ENCODE results near the gene KIRREL3. TPM values are rescaled to one million over a fixed set of nuclear protein-coding genes. Genes with fewer than 3 reads are reported as not detected.

The KIRREL3 gene
- total and polyA plus RNA-seq, 2 of the 8 experiments (the other 6 are each of a cell fraction or from before 2014, with no cell fraction given): 0.29 to 0.32 TPM

GRCh38 chr11:126450806-126451205 is 549.8 kb downstream of the KIRREL3 start:
- FAIRE-seq: no peak
- no peak overlapping the region for H3K18ac ChIP-seq (ENCODE audit: extremely low read depth, low read length)
- H3K79me1 ChIP-seq (ENCODE audit: low read depth, low read length): peaks cover 4% of the 10 kb centered on the region
- H3K4me3 ChIP-seq (ENCODE audit: extremely low read depth in 1 of 4, insufficient read depth in 2 of 4, low read depth in 3 of 4, low read length in 4 of 4): no peak overlapping the region
- peaks cover 0 to 6% (median 0%) of the 10 kb centered on the region in 4 experiments; a peak in 1 of 7 replicates for H3K4me1 ChIP-seq (replicated peaks in 1 of 4; ENCODE audit: control insufficient read depth in 3 of 4, insufficient read depth in 4 of 4, low read length in 3 of 4)
- H4K5ac ChIP-seq (ENCODE audit: insufficient read length, low read depth, low read length): no peak overlapping the region
- peaks cover 7 to 12% of the 10 kb centered on the region in 2 experiments; a peak in 3 of 4 replicates for H3K9me3 ChIP-seq (ENCODE audit: insufficient read depth in 2 of 2, low read depth in 1 of 2, low read length in 1 of 2)
- ChIA-PET POLR2A (ENCODE audit: partially characterized antibody) (no interaction called here), CTCF (ENCODE audit: partially characterized antibody) (no interaction called here)
- no peak overlapping the region for H3K23ac ChIP-seq (ENCODE audit: insufficient read length)
- peak overlapping the region; percentile 69; the same call in 1 of the 2 replicates for H2BK12ac ChIP-seq (ENCODE audit: low read depth, low read length)
- no peak overlapping the region for H3K56ac ChIP-seq (replicated peaks; ENCODE audit: insufficient read length, low read depth, low read length)
- no peak overlapping the region; the same call in 1 of the 2 replicates for H2BK15ac ChIP-seq (ENCODE audit: low read length)
- H3K14ac ChIP-seq (ENCODE audit: insufficient read length): peak overlapping the region; percentile 64
- peak overlapping the region; percentile 58; the same call in 1 of the 2 replicates for H2AK5ac ChIP-seq (ENCODE audit: low read depth, low read length)
- DNase-seq (ENCODE audit: low read depth in 1 of 2, low spot score in 2 of 2): no peak
- H4K91ac ChIP-seq (replicated peaks; ENCODE audit: insufficient read length, low read length): peak overlapping the region; percentile 87
- peak overlapping the region; percentile 87 for H3K4ac ChIP-seq (replicated peaks; ENCODE audit: insufficient read length, low read depth, low read length)
- no peak overlapping the region for H2BK20ac ChIP-seq (ENCODE audit: low read length)
- WGBS, 2 experiments (ENCODE audit: extremely low coverage in 1 of 2, insufficient coverage in 1 of 2, insufficient read length in 1 of 2, insufficient replicate concordance in 2 of 2, low coverage in 1 of 2, low lambda C conversion rate in 2 of 2, missing lambda C conversion rate in 1 of 2): 94% methylated on average over 11 of the region's 11 CpGs; no CpG with 5 or more reads in 1 of the 2 experiments
- H3K27ac ChIP-seq (ENCODE audit: low read depth, low read length): no peak overlapping the region
- no peak overlapping the region for H4K8ac ChIP-seq (ENCODE audit: extremely low read depth, insufficient read depth, low read length)
- peak overlapping the region; percentile 57; the same call in 1 of the 2 replicates for H2BK5ac ChIP-seq (ENCODE audit: low read depth, low read length)
- H2AFZ ChIP-seq (ENCODE audit: low read length): no peak overlapping the region
- no peaks in the 10 kb centered on the region; a peak in 1 of 8 replicates for H3K36me3 ChIP-seq (ENCODE audit: control insufficient read depth in 2 of 4, insufficient read depth in 4 of 4, low read length in 3 of 4)
- H3K4me2 ChIP-seq (ENCODE audit: insufficient read depth in 1 of 2, low read depth in 2 of 2, low read length in 2 of 2): peak overlapping the region in 1 of 2 experiments; percentile 15; a peak in 1 of 4 replicates
- H4K20me1 ChIP-seq (replicated peaks in 1 of 2; ENCODE audit: control insufficient read depth in 1 of 2, insufficient read depth in 2 of 2, low read length in 2 of 2): peaks cover 0 to 16% of the 10 kb centered on the region in 2 experiments
- no peaks in the 10 kb centered on the region for H3K79me2 ChIP-seq (ENCODE audit: control insufficient read depth in 1 of 2, insufficient read depth in 2 of 2, low read length in 2 of 2)
- H3K23me2 ChIP-seq (ENCODE audit: low read depth, low read length): peaks cover 13% of the 10 kb centered on the region
- TF ChIP-seq ASH2L (IDR thresholded peaks at IDR 0.05; ENCODE audit: low read length) (no peak), JUN (IDR thresholded peaks at IDR 0.05; ENCODE audit: low read depth, low read length) (0 out of 2 replicates have a peak, but pooled peaks have one; percentile 4), BRCA1 (IDR thresholded peaks at IDR 0.05; ENCODE audit: low read depth, low read length) (no peak)
- H3K27me3 ChIP-seq (replicated peaks in 1 of 4; ENCODE audit: control insufficient read depth in 3 of 4, extremely low read depth in 1 of 4, insufficient read depth in 3 of 4, low read length in 3 of 4): no peaks in the 10 kb centered on the region
- H3K9ac ChIP-seq (replicated peaks in 1 of 4; ENCODE audit: extremely low read depth in 1 of 4, low read depth in 3 of 4, low read length in 3 of 4): peak overlapping the region in 2 of 4 experiments; percentile 17 to 27; a peak in 1 of 7 replicates
- peak overlapping the region; percentile 33 for H2BK120ac ChIP-seq (replicated peaks; ENCODE audit: low read depth, low read length)

Measured in H1 (cell line).